Transverse colon (tissue), 4 donors: ENCODE data around the gene NT5DC2. TPM values are rescaled to one million over a fixed set of nuclear protein-coding genes. Genes with fewer than 3 reads are reported as not detected.

ENCODE experiments used
- DNase-seq: peaks from one replicate; pipeline ENCODE4 v3.0.0-alpha.2; 2019
- H3K27ac ChIP-seq, 4 donors: fragments of 200-600 bp; sonication (generic); 2 replicates each; pipeline ENCODE4 v1.5.1; 2016 to 2018; ENCODE audit warnings: inconsistent platforms in 4 of 4
- H3K27me3 ChIP-seq: fragments of 200-600 bp; sonication (generic); 2 replicates; pipeline ENCODE4 v1.5.1; 2017; ENCODE audit warnings: inconsistent platforms
- H3K36me3 ChIP-seq, 4 donors: fragments of 200-600 bp; sonication (generic); 2 replicates each; pipeline ENCODE4 v1.5.1; 2017 to 2019; ENCODE audit warnings: inconsistent platforms in 4 of 4
- H3K4me1 ChIP-seq, 4 donors: fragments of 200-600 bp; sonication (generic); 2 replicates each; pipeline ENCODE4 v1.5.1; 2017 to 2020; ENCODE audit warnings: inconsistent platforms in 4 of 4
- H3K4me3 ChIP-seq, 4 donors: fragments of 200-600 bp; sonication (generic); 1 replicate in 1 of 4; 2 replicates in 3 of 4; pipeline versions ENCODE4 v1.5.1 to v1.6.1; 2017 to 2019; ENCODE audit warnings: inconsistent platforms in 4 of 4
- H3K9me3 ChIP-seq, 2 donors: fragments of 200-600 bp; sonication (generic); 2 replicates each; pipeline ENCODE4 v1.5.1; 2017 to 2019; ENCODE audit warnings: inconsistent platforms in 2 of 2
- EP300 ChIP-seq: sonication (generic); formaldehyde crosslinking; IDR thresholded peaks from one replicate; pipeline ENCODE4 v1.6.1; 2017; ENCODE audit warnings: antibody characterized with exemption, low read depth
- POLR2A ChIP-seq: fragments of 450-650 bp; IDR thresholded peaks from one replicate; pipeline ENCODE4 v1.6.1; 2016; ENCODE audit warnings: antibody characterized with exemption, mild to moderate bottlenecking, moderate library complexity
- POLR2AphosphoS5 ChIP-seq, 3 donors: sonication (generic); formaldehyde crosslinking; IDR thresholded peaks; one replicate each; pipeline ENCODE4 v1.6.1; 2016; ENCODE audit warnings: antibody characterized with exemption in 3 of 3
- WGBS, 2 donors: methylation state at CpG; one replicate each; pipeline ENCODE4 v1.1.5; 2018; ENCODE audit warnings: low coverage in 1 of 2; 5-methylcytosine and 5-hydroxymethylcytosine counted together
- in situ Hi-C, 4 donors: fragments of 200-750 bp; cut with MboI; loops; one replicate each; pipeline versions ENCODE4 v1.15.0 to v1.15.1; 2017; ENCODE audit warnings: low sequenced_read_pairs in 3 of 4, low pct_ligation_motif_present in 1 of 4, low pct_unique_long_range_greater_than_20kb in 1 of 4
- intact Hi-C: fragments of 100-400 bp; cut with DNase I; formaldehyde crosslinking; loops from one replicate; pipeline ENCODE4 v1.15.1; 2023; ENCODE audit warnings: low total_unique reads
- total RNA-seq, 4 donors: library from RNA; depleted of rRNA; stranded (reverse); fragments of >200 nt; gene quantifications; one replicate each; pipeline ENCODE4 v1.1.0, GENCODE V29; 2016
- TF ChIP-seq, protein P1 (sequence below), 5 experiments: fragments of 200-600 bp in 3 of 5; fragments of 450-650 bp in 2 of 5; sonication (generic) in 3 of 5; IDR thresholded peaks; 1 replicate in 2 of 5; 2 replicates in 3 of 5; pipeline ENCODE4 v1.5.1; 2016 to 2017; ENCODE audit warnings: antibody characterized with exemption in 5 of 5, inconsistent platforms in 3 of 5, mild to moderate bottlenecking in 2 of 5, moderate library complexity in 1 of 5

NT5DC2 gene
- total RNA-seq, 4 donors from 2014 or later: 5.5 to 16.7 (median 14.9) TPM; not detected in 1

DNA sequence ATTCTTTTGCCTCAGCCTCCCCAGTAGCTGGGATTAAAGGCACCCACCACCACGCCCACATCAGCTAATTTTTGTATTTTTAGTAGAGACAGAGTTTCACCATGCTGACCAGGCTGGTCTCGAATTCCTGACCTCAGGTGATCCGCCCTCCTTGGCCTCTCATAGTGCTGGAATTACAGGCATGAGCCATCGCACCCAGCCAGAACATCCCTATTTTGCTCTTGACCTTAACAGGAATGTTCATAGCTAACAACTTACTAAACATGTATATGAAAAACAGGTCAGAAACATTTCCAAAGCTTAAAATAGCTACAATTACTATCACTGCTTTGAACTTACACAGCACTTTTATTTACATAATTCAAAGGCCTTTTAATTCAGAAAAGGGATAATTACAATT, 36.4 kb upstream of the NT5DC2 start:
- no peak overlapping the region for H3K4me3 ChIP-seq
- no peak for DNase-seq
- in situ Hi-C loops: no loop called here
- 76 to 94% methylated on average over 3 to 4 of the region's 4 CpGs for WGBS, 2 donors
- H3K36me3 ChIP-seq: peaks cover 0 to 13% (median 1%) of the 10 kb centered on the region in 4 donors
- no peaks in the 10 kb centered on the region for H3K27me3 ChIP-seq
- H3K27ac ChIP-seq: no peak overlapping the region
- no peaks in the 10 kb centered on the region for H3K9me3 ChIP-seq
- intact Hi-C loops: no loop called here
- peaks cover 0 to 10% (median 4%) of the 10 kb centered on the region in 4 donors for H3K4me1 ChIP-seq
- TF ChIP-seq POLR2A (no peak), POLR2AphosphoS5 (IDR thresholded peaks at IDR 0.05) (no peak), EP300 (no peak)
- TF ChIP-seq, protein P1, sequence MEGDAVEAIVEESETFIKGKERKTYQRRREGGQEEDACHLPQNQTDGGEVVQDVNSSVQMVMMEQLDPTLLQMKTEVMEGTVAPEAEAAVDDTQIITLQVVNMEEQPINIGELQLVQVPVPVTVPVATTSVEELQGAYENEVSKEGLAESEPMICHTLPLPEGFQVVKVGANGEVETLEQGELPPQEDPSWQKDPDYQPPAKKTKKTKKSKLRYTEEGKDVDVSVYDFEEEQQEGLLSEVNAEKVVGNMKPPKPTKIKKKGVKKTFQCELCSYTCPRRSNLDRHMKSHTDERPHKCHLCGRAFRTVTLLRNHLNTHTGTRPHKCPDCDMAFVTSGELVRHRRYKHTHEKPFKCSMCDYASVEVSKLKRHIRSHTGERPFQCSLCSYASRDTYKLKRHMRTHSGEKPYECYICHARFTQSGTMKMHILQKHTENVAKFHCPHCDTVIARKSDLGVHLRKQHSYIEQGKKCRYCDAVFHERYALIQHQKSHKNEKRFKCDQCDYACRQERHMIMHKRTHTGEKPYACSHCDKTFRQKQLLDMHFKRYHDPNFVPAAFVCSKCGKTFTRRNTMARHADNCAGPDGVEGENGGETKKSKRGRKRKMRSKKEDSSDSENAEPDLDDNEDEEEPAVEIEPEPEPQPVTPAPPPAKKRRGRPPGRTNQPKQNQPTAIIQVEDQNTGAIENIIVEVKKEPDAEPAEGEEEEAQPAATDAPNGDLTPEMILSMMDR (IDR thresholded peaks at IDR 0.05): no peak

DNA sequence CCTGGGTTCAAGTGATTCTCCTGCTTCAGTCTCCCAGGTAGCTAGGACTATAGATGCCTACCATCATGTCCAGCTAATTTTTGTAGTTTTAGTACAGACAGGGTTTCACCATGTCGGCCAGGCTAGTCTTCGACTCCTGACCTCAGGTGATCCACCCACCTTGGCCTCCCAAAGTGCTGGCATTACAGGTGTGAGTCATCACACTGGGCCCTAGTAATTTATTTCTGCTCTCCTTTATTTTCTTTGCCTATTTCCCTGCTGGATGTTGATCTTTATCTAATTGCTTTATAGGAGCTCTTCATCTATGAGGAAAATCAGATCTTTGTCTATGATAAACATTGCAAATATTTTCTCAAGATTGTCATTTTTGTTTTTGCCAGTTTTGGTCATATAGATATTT, 34.4 kb upstream of the NT5DC2 start:
- Histone ChIP-seq H3K36me3 (peaks cover 0 to 22% (median 9%) of the 10 kb centered on the region in 4 donors), H3K27me3 (no peaks in the 10 kb centered on the region), H3K4me1 (peaks cover 0 to 3% (median 0%) of the 10 kb centered on the region in 4 donors), H3K4me3 (no peak overlapping the region), H3K9me3 (no peaks in the 10 kb centered on the region), H3K27ac (no peak overlapping the region)
- in situ Hi-C loops (no loop called here), intact Hi-C loops (no loop called here)
- TF ChIP-seq EP300 (no peak), POLR2A (no peak), POLR2AphosphoS5 (IDR thresholded peaks at IDR 0.05) (no peak)
- DNase-seq: no peak
- WGBS, 2 donors: 78 to 80% methylated on average over 2 of the region's 2 CpGs

GRCh38 chr3:52563984-52564383, 30.3 kb upstream of the NT5DC2 start:
- H3K4me3 ChIP-seq: no peak overlapping the region
- H3K36me3 ChIP-seq: peaks cover 0 to 45% (median 22%) of the 10 kb centered on the region in 4 donors
- H3K27ac ChIP-seq: no peak overlapping the region
- peaks cover 0 to 3% (median 0%) of the 10 kb centered on the region in 4 donors for H3K4me1 ChIP-seq
- in situ Hi-C loops (no loop called here), intact Hi-C loops (no loop called here)
- no peak for DNase-seq
- 96 to 100% methylated on average over 2 of the region's 2 CpGs for WGBS, 2 donors
- no peaks in the 10 kb centered on the region for H3K27me3 ChIP-seq
- TF ChIP-seq, protein P1 (IDR thresholded peaks at IDR 0.05): no peak
- no peak for TF ChIP-seq POLR2AphosphoS5 (IDR thresholded peaks at IDR 0.05)
- no peak for TF ChIP-seq EP300
- no peak for TF ChIP-seq POLR2A
- H3K9me3 ChIP-seq: no peaks in the 10 kb centered on the region

- H3K9me3 ChIP-seq: no peaks in the 10 kb centered on the region
- in situ Hi-C loops (no loop called here), intact Hi-C loops (no loop called here)
- no peak for TF ChIP-seq POLR2A
- no peak for TF ChIP-seq EP300
- TF ChIP-seq POLR2AphosphoS5 (IDR thresholded peaks at IDR 0.05): no peak
- TF ChIP-seq, protein P1 (IDR thresholded peaks at IDR 0.05): no peak
- no peak for DNase-seq
- H3K27ac ChIP-seq: no peak overlapping the region
- 75 to 78% methylated on average over 4 of the region's 4 CpGs for WGBS, 2 donors
- no peak overlapping the region for H3K4me3 ChIP-seq
- H3K4me1 ChIP-seq: no peaks in the 10 kb centered on the region
- no peaks in the 10 kb centered on the region for H3K27me3 ChIP-seq
- peaks cover 0 to 63% (median 27%) of the 10 kb centered on the region in 4 donors for H3K36me3 ChIP-seq
These were observed 27.5 kb upstream of the NT5DC2 start for GRCh38 chr3:52561028-52561747.
